Neural cell (in vitro differentiated cells): ENCODE data around the gene LHX5.

Experiments
- CTCF ChIP-seq: fragments of 450-650 bp; IDR thresholded peaks from 2 replicates; pipeline ENCODE4 v1.5.1; 2014; ENCODE audit warnings: antibody characterized with exemption, mild to moderate bottlenecking, moderate library complexity; ENCODE audit not compliant: poor library complexity, severe bottlenecking
- MXI1 ChIP-seq: fragments of 450-650 bp; conservative IDR thresholded peaks from 2 replicates; pipeline ENCODE4 v1.6.1; 2014; ENCODE audit warnings: antibody characterized with exemption, mild to moderate bottlenecking; ENCODE audit not compliant: poor library complexity, severe bottlenecking
- POLR2AphosphoS5 ChIP-seq: IDR thresholded peaks from 2 replicates; pipeline ENCODE4 v1.6.1; 2012
- REST ChIP-seq: IDR thresholded peaks from 2 replicates; pipeline ENCODE4 v1.6.1; 2012; ENCODE audit warnings: borderline replicate concordance

- TF ChIP-seq MXI1 = no peak
- TF ChIP-seq CTCF = no peak
- no peak for TF ChIP-seq POLR2AphosphoS5
- TF ChIP-seq REST = no peak
These were observed 38.7 kb downstream of the LHX5 start for GRCh38 chr12:113432986-113433385.
